HG02623 (cell line): ENCODE data around the gene KCNIP4.

Experiments used
- ATAC-seq: cut with Tn5 transposase; IDR thresholded peaks from one replicate; pipeline ENCODE4 v1.9.1; 2021; ENCODE audit warnings: moderate library complexity; ENCODE audit not compliant: unreplicated experiment

Gene KCNIP4

GRCh38 chr4:21476757-21477156, 471.8 kb downstream of the KCNIP4 start:
- no peak for ATAC-seq

DNA sequence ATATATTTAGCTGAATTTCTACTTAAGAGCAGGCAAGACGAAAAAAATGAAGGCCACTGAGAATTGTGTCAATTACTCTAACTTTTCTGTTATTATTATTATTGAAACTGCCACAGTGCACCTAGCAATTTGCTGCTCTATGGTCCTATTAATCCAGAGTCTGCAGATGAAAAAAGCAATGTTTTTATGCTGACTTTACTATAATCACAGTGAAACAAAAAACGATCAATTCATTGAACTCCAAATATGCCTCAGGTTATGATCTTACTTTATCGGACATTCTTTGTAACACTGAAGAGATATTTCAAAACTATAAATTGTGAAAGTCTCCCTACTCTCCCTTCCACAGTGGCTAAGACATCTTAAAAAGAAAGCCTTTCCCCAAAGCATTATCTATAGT, 474.4 kb downstream of the KCNIP4 start:
- no peak for ATAC-seq

GRCh38 chr4:21470535-21470934, 478.0 kb downstream of the KCNIP4 start:
- ATAC-seq, result no peak

DNA sequence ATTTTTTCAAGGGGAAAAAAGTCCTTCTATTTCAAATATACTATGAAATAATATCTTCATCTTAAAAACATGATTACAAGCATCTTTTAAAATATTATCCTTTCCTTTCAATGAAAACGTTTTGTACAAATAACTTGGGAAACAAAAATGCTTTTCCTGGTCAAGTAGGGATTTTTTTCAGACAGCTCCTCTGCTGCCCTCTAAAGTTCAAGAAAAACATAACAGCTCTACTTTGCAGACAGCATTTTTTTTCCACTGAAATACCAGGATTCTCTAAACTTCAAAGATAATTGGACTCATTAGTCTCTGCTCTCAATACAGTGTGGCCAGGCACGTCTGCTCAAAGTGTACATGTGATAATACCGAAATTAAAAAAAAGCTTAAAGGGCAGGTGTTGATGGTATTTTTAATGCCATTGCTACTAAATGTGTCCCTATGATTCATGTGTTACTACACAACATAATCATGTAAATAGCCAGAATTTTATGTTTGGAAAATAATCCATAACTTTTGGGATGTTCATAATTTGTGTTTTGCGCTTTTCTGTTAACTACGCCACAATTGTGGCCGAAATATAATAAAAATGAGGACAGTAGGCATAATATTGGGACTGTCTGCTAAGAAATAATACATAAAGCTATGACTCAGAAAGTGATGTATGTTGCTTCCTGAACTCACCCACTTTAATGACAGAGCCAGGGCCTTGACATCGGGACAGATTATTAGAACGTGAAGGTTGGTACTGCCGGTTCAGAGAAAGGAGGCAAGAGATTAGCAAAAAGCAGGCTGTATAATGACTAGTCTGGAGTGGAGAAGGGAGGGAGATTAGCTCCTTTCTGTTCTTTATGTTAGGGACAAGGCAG, 478.9 kb downstream of the KCNIP4 start:
- ATAC-seq, result no peak

GRCh38 chr4:21467551-21467950, 481.0 kb downstream of the KCNIP4 start:
- ATAC-seq, result no peak

- ATAC-seq, result no peak
These were observed 491.3 kb downstream of the KCNIP4 start for GRCh38 chr4:21457086-21457840.

DNA sequence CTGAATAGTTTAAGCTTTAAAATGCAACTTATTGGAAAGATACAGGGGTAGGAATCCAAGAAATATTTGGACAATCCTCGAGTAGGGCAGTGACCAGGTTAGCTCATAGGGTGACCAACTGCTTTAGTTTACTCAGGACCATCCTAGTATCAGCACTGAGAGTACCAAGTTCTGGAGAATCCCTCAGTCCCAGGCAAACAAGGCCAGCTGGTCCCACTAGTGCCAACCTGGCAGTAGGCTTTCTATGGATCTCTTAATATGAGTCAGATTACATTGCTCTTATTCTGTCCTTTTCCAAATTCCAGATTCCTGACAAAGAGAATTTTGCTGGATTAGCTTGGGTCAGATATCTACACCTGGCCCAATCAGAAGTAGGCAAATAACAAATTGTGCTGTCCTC, 493.7 kb downstream of the KCNIP4 start:
- ATAC-seq, result no peak

GRCh38 chr4:21454201-21454600, 494.4 kb downstream of the KCNIP4 start:
- ATAC-seq, result no peak

DNA sequence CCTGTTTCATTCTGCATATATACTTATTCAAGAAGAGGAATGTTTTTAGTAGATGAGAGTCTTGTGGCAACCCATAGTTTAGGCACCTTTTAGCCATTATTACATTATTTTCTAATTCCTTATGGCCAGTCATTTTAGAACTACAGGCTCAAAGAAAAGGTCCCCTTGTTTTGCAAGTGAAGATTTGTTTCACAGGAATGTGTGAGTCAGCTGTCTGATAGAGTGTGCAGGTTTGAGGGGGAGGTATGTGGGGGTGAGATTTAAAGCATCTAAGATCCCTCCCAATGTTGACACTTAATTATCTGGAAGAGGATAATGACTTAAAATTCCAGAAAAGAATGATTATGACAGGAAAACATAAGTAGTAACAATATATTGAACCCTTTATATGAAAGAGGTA, 495.6 kb downstream of the KCNIP4 start:
- no peak for ATAC-seq

- no peak for ATAC-seq
These were observed 497.5 kb downstream of the KCNIP4 start for GRCh38 chr4:21451032-21451431.

DNA sequence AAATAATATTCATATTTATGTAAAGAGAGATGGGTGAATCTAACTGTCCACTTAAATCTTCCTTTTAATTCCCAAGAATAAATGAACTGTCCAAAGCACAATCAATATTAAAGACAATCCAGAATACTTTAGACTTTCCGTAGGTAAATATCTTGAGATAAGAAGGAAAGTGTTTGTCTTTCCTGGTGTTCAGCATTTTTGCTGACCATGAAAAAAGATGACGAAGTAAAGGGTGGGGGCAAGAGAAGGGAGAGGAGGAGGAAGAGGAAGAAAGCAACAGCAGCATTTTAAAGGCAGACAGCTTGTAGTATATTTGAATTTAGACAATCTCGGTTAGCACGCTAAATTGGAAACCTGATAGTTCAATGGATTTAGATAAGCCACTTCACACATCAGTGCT, 498.2 kb downstream of the KCNIP4 start:
- ATAC-seq, result no peak

DNA sequence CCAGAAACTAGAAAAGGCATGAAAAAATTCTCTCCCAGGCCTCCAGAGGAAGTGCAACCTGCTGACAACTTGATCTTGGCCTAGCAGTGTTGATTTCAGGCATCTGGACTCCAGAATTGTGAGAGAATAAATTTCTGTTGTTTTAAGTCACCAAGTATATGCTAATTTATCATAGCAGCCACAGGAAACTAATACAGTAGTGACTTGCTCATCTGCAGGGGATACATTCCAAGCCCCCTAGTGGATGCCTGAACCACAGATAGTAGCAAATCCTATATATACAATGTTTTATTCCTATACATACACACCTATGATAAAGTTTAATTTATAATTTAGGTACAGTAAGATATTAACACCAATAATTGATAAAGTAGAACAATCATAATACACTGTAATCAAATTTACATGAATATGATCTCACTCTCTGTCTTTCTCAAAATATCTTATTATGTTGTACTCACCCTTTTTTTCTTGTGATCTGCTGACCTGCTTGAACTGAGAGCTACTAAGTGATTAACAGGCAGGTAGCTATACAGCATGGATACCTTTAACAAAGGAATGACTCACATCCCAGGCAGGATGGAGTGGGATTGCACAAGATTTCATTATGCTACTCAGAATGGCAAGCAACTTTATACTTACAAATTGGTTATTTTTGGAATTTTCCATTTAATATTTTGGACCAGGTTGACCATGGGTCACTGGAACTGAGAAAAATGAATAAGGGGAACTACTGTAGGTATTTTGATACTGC, 501.1 kb downstream of the KCNIP4 start:
- no peak for ATAC-seq

DNA sequence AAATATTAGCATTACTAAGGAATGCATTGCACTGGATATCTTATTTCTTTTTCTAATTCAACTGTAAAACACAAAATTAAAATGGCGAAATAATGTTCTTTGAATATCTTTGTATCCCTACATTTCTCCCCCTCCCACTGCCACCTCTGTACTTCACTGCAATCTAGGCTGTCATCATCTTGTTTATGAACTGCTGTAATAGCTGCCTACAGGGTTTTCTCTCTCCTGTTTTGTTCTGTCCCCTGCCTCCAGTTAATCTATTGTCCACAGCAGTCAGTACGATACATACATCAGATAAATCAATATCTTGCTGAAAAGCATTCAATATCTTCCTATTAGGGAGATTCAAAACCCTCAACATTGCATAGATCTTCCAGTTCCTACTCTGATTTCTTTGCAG, 528.4 kb downstream of the KCNIP4 start:
- ATAC-seq, result no peak

DNA sequence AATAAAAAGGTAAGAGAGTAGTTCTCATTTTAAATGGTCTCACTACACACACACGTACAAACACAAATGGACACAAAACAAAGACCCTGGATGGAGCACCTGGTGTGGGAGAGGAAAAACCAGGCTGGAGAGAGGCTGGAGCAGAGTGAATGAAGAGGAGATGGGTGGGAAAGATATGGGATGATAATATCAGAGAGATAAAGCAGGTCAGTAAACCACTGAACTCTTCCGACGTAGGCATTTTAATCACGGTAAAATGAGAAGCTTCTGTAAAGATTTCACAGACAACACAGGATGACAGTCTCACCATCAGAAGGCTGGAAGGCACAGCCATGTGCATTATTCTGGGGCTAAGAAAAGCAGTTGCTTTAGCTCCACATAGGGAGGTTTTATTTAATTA, 532.8 kb downstream of the KCNIP4 start:
- no peak for ATAC-seq

DNA sequence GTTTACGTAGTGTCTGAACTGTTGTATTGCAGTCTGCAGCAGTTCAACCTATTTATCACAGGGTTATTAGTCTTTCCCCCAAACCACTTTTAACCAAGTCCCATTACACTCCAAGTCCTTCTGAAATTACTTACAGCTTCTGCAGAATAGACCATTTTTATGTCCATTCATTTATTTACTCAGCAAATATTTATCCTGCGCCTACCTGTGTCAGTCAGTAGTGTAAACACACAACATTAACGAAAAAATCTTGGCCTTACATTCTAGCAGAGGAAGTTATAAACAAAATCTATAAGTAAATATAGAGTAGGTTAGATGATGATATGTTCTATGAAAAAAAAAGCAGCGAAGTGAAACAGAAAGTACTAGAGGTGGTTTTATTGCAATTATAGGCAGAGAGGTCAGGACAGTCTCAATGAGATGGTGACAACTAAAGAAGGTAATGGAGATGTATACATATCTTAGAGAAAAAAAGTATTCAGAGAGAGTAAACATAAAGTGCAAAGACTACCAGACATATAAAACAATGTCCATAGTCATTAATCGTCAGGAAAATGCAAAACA, 534.7 kb downstream of the KCNIP4 start:
- ATAC-seq, result no peak

DNA sequence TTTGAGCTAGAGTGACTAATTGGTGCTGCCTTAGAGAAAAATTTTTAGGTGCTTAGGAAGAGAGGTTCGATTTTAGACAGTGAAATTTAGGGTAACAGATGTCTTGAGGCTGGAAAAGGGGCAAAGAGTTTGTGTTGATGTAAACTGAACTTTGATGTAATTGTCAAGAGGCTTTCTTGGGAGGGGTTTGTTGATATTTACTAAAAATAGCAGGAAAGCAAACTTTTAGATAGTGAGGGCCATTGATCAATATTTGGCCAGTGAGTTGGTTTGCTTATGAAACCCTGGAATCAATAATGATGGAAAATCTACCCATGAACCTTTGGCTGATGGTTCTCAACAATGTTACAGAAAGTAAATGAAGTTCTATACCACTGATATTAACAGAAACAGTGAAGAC, 537.5 kb downstream of the KCNIP4 start:
- no peak for ATAC-seq

- no peak for ATAC-seq
These were observed 538.2 kb downstream of the KCNIP4 start for GRCh38 chr4:21410372-21410771.

- no peak for ATAC-seq
These were observed 560.9 kb downstream of the KCNIP4 start for GRCh38 chr4:21387683-21388082.

GRCh38 chr4:21386166-21386780, 562.3 kb downstream of the KCNIP4 start:
- ATAC-seq, result no peak

DNA sequence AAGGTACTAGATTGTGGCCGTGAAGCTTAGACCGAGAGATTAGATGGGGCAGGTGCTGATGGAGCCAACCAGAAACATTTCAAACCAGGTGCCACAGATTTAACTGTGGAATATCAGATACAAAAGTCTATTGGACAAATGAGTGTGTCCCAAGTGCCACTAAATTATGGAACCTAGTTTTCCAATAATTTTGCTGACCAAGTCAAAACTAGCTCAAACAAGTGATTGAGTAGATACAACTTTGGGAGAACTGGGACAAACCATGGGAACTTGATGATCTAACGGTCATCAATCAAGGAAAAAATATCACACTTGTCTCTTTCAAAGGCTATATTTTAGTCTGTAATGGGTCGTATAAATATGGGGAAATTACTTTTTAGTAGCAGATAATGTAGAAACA, 562.9 kb downstream of the KCNIP4 start:
- no peak for ATAC-seq

DNA sequence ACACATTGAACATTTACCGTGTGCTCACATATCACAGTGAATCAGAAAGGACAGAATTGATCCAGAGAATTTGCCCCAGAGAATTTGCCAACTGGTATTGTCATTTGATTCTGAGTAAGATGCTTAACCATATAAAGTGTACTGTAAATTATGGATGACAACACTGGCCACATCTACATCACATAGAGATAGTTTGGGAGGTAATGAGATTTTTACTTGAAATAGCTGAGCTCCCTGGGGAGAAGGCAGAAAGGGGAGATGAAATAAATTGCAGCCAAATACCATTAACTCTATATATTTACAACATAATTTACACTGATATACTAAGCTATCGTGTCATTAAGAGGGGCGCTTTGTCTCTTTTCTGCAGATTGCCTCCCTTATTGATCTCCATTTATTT, 564.0 kb downstream of the KCNIP4 start:
- no peak for ATAC-seq
